Hematopoietic multipotent progenitor cell (in vitro differentiated cells): ENCODE measurements around the gene WTAP. TPM values are rescaled to one million over a fixed set of nuclear protein-coding genes. Genes with fewer than 3 reads are reported as not detected.
A peak's percentile ranks its signal among the peaks of the same experiment; 100 is the strongest.
"Not testable (repeated sequence)": the region's sequence is repeated elsewhere in the genome, so short reads cannot be mapped to it uniquely, and the experiment has no call there.

Experiments used
- DNase-seq, 3 donors: peaks; one replicate each; pipeline ENCODE4 v3.0.0-alpha.2; 2011 to 2015; ENCODE audit warnings: low read depth in 2 of 3, low spot score in 2 of 3
- total RNA-seq: library from RNA; depleted of rRNA; stranded (reverse); fragments of >200 nt; gene quantifications from one replicate; pipeline ENCODE4 v1.2.3, GENCODE V29; 2012

WTAP gene
- total RNA-seq, 1 donor, result 54.7 TPM

DNA sequence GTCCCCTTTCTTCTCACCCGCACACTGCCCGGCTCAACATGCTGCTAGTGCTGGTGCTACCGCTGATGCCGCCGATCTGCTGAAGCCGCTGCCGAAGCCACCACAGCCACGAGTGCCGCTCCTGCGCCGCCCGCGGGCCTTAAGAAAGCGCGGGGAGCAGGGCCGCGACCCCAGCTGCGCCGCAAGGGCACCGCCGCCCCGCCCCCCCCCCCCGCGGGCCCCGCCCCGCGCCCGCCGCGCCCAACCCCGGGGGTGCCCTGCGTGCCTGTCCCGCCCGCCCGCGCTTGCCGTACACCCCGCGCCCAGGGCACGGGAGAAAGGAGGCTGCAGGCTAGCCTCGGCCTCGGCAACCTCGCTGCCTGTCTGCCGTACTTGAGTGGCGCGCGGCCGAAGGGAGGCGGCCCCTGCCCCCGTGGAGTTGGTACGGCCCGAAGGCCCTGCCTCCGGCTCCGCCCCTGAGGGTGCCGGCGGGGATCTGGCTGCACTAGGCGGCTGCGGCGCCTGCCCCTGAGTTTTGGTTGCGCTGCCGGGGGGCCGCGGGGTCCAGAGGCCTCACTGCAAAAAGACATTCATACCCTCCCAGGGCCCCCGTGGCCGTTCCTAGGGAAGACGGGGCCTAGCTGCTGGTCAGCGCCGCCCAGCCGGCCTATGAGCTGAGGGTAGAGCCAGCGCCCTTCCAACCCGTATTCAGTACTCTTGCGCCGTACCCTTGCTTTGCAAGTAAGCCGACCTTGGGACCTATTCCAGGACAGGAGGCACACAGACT, 34.0 kb upstream of the WTAP start, which contains the start of gene SOD2:
Gene SOD2 (minus strand): TSS at position 114 of the 766 bp plus-strand sequence. CDS start 74 bp downstream, at position 40.
- peak; percentile 80 to 92 (median 88) for DNase-seq

DNA sequence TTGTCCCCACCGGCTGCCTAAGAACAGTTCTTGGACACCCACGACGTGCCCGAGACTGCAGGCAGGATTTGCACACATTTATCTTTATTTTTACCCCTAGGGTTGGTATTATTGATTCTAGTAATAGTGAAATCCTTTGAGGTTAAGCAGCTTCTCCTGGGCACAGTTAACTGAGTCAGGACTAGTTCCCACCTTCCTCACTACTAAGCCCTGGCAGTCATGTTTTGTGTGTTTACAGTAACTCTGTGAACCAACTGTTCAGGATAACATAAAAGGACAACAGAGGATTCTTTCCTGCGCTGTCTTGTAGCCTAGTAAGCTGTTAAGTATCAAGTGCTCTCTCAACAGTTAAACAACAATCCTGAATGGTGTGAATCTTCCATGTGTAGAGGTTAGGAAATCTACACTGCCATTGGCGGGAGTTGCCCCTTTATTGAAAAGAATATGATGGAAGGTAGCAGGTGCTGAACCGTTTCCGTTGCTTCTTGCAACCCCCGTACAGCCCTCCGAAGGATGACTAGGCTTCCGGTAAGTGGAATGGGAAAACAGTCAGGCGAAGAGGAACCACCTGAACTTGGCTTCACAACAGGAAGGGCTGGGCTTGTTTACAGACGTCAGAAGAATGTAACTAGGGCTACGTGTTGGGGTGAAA, 33.3 kb upstream of the WTAP start:
- peak; percentile 34 to 82 (median 70) for DNase-seq

GRCh38 chr6:159695984-159696383, 31.3 kb upstream of the WTAP start:
- no peak for DNase-seq

GRCh38 chr6:159700970-159701369, 26.3 kb upstream of the WTAP start:
- no peak for DNase-seq

DNA sequence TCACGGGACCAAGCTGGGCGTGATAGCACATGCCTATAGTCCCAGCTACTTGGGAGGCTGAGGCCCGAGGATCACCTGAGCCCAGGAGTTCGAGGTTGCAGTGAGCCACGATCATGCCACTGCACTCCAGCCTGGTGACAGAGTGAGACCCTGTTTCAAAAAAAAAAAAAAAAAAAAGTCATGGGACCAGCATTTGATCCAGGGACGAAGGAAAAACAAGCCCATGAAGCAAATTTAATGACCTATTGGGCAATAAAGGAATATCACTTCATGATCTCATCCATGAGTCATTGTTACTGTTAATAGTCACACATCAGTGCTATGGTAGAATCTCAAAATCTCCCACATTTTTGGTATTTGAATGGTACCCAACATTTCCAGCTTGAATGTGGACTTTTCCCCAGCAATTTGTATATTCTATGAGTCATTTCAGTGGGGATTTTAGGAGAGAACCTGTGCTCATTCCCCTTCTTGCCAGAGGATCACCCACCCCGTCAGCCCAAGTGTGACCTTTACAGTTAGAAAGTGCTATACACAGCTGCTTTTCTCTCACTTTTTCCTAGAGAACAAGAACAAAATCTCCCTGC, 25.8 kb upstream of the WTAP start:
- no peak for DNase-seq

GRCh38 chr6:159710603-159711002, 16.7 kb upstream of the WTAP start:
- not testable (repeated sequence) for DNase-seq

DNA sequence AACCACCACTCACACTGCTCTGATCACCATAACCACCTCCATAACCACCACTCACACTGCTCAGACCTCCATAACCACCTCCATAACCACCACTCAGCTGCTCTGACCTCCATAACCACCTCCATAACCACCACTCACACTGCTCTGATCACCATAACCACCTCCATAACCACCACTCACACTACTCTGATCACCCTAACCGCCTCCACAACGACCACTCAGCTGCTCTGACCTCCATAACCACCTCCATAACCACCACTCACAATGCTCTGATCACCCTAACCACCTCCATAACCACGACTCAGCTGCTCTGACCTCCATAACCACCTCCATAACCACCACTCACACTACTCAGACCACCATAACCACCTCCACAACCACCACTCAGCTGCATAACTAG, 14.9 kb upstream of the WTAP start:
- not testable (repeated sequence) for DNase-seq

DNA sequence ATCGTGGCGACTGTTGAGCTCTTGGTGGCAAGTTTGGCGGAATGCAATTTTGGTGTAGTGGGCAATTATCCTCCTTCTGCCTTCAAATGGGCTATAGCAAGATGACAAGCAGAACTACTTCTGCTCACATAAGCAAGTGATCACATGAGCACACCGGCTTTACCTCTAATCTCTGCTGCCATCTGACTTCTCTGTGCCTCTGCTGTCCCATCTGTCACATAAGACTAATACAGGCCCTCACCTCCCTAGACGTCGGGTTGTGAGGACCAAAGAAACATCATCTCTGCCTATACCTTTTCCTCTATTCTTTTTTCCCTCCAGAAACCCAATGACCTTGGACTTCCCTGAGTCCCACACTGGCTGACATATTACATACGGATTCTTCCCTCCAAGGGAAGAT, 13.3 kb upstream of the WTAP start:
- no peak for DNase-seq

GRCh38 chr6:159714404-159714803, 12.9 kb upstream of the WTAP start:
- no peak for DNase-seq

- no peak for DNase-seq
These were observed 12.1 kb upstream of the WTAP start for GRCh38 chr6:159715166-159715565.

DNA sequence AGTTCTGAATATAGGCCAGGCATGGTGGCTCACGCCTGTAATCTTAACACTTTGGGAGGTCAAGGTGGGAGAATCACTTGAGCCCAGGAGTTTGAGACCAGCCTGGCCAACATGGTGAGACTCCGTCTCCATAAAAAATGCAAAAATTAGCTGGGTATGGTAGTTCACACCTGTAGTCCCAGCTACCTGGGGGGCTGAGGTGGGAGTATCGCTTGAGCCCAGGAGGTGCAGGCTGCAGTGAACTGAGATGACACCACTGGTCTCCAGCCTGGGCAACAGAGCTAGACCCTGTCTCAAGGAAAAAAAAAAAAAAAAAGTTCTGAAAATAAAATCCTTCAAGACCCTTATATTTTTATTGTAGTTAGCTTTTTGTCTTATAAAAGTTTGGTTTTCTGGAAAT, 11.7 kb upstream of the WTAP start:
- no peak for DNase-seq

DNA sequence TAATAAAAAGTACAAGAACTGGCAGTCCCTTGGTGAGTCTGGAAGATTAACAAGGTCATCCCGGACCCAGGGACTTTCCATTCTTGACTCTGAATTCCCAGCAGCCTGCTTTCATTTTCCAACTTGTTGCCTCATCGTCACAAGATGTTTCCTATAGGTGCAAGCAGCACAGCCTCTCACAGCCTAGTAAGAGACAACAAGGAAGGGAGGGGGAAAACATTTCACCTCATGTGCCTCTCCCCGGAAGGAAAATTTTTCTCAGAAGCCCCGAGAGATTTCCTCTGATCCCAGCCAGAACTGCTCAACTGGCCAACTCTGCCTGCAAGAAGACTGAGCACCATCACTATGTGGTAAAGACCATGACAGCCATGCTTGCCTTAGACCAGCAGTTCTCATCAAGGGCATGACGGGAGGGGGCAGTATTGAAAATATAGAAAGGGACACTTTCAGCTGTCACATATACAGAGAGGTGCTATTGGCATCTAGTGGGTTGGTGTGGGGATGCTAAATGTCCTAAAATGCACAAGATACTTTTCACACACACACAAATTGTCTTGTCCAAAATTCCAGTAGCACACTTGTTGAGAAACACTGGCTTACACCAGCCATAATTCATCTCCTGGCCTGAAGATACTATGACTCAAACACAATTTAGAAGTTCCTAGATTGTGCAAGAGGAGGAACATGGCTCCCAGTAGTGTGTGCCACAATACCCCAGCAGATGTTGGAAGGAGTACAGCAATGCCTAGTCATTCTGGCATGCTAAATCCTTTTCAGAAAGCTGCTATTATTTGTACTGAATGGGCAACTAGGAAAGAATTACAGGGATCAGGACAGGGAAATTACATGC, 10.8 kb upstream of the WTAP start:
- peak in 2 of 3 donors; percentile 31 to 37 for DNase-seq

DNA sequence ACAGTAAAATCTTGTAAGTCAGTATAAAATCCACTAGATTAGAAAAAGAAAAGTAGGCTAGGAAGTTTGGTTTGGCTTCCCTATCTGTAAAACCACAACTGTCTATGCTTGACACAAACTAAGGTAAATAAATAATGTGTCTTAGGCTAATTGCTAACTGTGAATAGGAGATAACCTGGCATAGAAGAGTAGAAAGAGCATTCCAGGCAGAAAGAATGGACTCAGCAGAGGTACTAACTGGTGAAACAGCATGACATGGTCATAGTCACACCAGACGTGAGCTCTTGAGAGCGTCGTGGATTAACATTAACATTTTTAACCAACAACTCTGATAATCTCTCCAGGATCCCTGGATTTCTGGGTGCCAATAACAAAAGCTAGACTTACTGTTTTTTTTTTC, 8.7 kb upstream of the WTAP start:
- DNase-seq, result no peak

DNA sequence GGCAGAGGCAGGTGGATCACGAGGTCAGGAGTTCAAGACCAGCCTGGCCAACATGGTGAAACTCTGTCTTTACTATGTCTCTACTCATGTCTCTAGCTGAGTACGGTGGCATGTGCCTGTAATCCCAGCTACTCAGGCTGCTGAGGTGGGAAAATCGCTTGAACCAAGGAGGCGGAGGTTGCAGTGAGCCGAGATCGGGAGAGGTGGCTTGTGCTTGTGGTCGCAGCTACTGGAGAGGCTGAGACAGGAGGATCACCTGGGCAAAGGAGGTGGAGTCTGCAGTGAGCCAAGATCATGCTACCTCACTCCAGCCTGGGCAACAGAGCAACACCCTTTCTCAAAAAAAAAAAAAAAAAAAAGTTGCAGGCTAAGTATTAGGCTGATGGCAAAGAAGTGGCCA, 8.0 kb upstream of the WTAP start:
- no peak for DNase-seq

DNA sequence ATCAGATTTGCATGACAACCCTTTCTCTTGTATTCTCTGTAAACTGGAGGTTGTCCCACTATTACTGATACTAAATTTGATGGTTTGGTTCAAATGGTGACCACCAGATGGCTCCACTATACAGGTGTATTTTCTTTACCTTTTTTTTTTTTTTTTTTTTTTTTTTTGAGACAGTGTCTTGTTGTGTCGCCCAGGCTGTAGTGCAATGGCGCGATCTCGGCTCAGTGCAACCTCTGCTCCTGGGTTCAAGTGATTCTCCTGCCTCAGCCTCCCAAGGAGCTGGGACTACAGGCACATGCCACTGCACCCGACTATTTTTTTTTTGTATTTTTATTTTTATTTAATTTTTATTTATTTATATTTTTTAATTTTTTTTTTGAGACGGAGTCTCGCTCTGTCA, 6.6 kb upstream of the WTAP start:
- DNase-seq, result peak; percentile 46 to 60 (median 46)

DNA sequence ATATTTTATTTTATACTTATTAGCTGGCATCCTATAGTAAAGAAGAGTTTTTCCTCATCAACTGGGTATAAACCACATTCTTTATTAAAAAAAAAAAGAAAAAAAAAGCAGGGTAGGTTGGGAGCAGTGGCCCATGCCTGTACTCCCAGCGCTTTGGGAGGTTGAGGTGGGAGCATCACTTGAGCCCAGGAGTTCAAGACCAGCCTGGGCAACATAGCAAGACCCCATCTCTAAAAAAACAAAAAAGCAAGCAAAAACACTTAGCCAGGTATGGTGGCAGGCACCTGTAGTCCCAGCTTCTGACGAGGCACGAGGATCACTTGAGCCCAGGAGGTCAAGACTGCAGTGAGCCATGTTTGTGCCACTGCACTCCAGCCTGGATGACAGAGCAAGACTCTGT, 5.3 kb upstream of the WTAP start:
- not testable (repeated sequence) for DNase-seq

DNA sequence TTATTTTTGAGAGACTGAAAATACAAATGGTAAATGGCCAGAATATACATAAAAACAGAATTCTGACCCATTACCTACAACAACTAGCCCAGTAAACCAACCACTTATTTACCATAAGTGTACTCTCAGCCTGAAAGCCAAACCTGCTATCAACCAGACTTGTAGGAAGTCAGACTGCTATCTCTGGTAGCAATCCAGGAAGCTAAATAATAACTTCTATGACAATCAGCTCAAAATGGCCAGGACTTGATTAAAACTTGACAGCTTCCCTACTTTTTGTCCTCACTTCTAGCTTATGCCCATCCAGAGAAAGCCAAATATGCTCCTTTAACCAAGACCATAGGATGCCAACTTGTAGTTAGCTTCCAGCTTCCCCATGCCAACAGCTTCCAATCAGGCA, 4.7 kb upstream of the WTAP start:
- DNase-seq, result no peak

DNA sequence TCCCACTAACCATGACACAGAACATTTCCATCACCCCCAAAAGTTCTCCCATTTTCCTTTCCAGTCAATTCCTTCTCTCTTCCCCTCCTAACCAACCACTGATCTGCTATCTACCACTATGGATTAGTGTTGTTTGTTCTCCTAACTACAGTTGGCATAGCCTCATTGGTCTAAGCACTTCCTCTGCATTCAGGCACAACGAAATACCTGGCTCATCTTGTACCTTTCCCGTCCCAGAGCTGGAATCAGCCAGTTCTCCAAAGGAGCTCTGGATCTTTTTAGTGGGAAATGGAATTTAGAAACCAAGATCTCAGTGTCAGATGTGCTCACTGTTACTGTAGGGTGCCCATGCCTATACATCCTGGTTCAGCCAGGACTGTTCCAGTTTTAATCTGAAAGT, 4.0 kb upstream of the WTAP start:
- DNase-seq, result no peak

DNA sequence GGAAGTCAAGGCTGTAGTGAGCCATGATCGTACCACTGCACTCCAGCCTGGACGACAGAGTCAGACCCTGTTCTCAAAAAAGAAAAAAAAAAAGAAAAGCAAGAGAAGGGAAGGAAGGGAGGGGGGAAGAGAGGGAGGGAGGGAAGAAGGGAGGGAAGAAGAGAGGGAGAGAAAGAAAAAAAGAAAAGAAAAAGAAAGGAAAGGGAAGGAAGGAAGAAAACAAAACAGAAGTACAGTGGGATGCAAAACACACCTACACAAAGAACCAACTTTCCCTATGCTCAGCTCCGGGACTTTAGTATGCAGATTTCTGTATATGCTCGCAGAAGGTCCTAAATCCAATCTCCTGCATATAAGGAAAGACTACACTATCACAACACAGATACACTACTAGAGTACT, 2.5 kb upstream of the WTAP start:
- no peak for DNase-seq

DNA sequence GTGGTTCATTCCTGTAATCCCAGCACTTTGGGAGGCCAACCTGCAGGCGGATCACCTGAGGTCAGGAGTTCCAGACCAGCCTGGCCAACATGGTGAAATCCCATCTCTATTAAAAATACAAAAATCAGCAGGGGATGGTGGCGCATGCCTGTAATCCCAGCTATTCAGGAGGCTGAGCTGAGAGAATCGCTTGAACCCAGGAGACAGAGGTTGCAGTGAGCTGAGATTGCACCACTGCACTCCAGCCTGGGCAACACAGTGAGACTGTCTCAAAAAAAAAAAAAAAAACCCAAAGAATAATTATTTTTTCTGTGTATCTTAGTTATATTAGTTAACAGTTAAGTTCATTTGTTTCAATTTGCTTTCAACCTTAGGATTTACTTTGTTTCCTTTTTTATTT, 2.1 kb upstream of the WTAP start:
- not testable (repeated sequence) for DNase-seq
